Measurements from ENCODE around the gene CLEC12A.
"Not testable (repeated sequence)": the region's sequence is repeated elsewhere in the genome, so short reads cannot be mapped to it uniquely, and the experiment has no call there.

CLEC12A gene

GRCh38 chr12:9961106-9961505, 10.1 kb upstream of the CLEC12A start:
- no peaks in the 10 kb centered on the region for H3K27me3 ChIP-seq (ENCODE audit: control insufficient read depth, insufficient read depth, low read length, poor library complexity, severe bottlenecking)
- no peak overlapping the region for H3K4me3 ChIP-seq (ENCODE audit: insufficient read depth, low read depth, low read length)
- WGBS, 2 experiments, result 91 to 98% methylated on average over 3 of the region's 3 CpGs
- no peak overlapping the region for H3K27ac ChIP-seq (ENCODE audit: insufficient read depth, low read depth, low read length, poor library complexity, severe bottlenecking)
- H3K9me3 ChIP-seq (ENCODE audit: control insufficient read depth, low read length), result no peaks in the 10 kb centered on the region
- no peaks in the 10 kb centered on the region for H3K4me1 ChIP-seq (ENCODE audit: control insufficient read depth, insufficient read depth, low read length)
- no peaks in the 10 kb centered on the region for H3K36me3 ChIP-seq (ENCODE audit: control insufficient read depth, insufficient read depth, low read length)

DNA sequence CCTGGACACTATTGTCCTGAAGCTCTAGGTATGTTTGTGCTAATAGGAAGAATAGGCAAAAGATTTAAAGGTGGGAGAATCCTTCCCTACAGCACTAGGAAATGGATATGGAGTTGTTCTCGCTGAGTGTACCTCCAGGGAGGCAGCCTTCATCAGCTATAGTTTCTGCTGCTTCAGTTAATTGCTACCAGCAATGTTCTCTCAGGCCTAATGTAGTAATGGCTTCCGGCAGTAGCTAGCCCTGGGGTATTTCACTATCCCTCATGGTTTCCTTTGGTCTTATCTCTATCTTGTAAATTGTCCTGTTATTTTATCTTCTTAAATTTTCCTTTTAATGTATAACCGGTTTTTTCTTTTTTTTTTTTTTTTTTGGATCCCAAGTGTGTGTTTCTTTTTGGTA, 9.3 kb upstream of the CLEC12A start:
- Histone ChIP-seq H3K9me3 (ENCODE audit: control insufficient read depth, low read length) (no peaks in the 10 kb centered on the region), H3K27ac (ENCODE audit: insufficient read depth, low read depth, low read length, poor library complexity, severe bottlenecking) (no peak overlapping the region), H3K4me1 (ENCODE audit: control insufficient read depth, insufficient read depth, low read length) (no peaks in the 10 kb centered on the region), H3K27me3 (ENCODE audit: control insufficient read depth, insufficient read depth, low read length, poor library complexity, severe bottlenecking) (no peaks in the 10 kb centered on the region), H3K4me3 (ENCODE audit: insufficient read depth, low read depth, low read length) (no peak overlapping the region), H3K36me3 (ENCODE audit: control insufficient read depth, insufficient read depth, low read length) (no peaks in the 10 kb centered on the region)
- WGBS, 2 experiments, result 92 to 98% methylated on average over 2 to 3 of the region's 3 CpGs

- WGBS, 2 experiments, result 100% methylated on average over 2 of the region's 2 CpGs; no CpG with 5 or more reads in 1 of the 2 experiments
- Histone ChIP-seq H3K4me3 (ENCODE audit: insufficient read depth, low read depth, low read length) (no peak overlapping the region), H3K27me3 (ENCODE audit: control insufficient read depth, insufficient read depth, low read length, poor library complexity, severe bottlenecking) (no peaks in the 10 kb centered on the region), H3K9me3 (ENCODE audit: control insufficient read depth, low read length) (no peaks in the 10 kb centered on the region), H3K27ac (ENCODE audit: insufficient read depth, low read depth, low read length, poor library complexity, severe bottlenecking) (no peak overlapping the region), H3K36me3 (ENCODE audit: control insufficient read depth, insufficient read depth, low read length) (no peaks in the 10 kb centered on the region), H3K4me1 (ENCODE audit: control insufficient read depth, insufficient read depth, low read length) (no peaks in the 10 kb centered on the region)
These were observed 1.5 kb upstream of the CLEC12A start for GRCh38 chr12:9969673-9970072.

DNA sequence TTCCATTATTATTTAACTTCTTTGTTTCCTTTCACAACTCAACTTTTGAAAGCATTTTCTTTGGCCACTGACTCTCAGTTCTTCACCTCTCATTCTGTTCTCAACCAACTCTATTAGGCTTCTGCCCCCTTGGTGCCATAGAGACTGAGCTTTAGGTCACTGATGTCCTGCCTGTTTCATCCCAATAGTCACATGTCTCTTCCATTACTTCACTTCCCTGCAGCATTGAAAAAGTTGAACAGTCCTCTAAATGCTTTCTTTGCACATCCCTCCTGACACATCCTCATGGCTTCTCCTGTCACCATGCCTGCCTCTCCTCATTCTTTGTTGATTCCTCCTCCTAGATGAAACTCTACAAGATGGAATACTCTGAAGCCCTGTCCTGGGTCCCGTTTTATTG, 2.7 kb downstream of the CLEC12A start:
- Histone ChIP-seq H3K27ac (ENCODE audit: insufficient read depth, low read depth, low read length, poor library complexity, severe bottlenecking) (no peak overlapping the region), H3K36me3 (ENCODE audit: control insufficient read depth, insufficient read depth, low read length) (no peaks in the 10 kb centered on the region), H3K9me3 (ENCODE audit: control insufficient read depth, low read length) (no peaks in the 10 kb centered on the region), H3K4me1 (ENCODE audit: control insufficient read depth, insufficient read depth, low read length) (no peaks in the 10 kb centered on the region), H3K4me3 (ENCODE audit: insufficient read depth, low read depth, low read length) (no peak overlapping the region), H3K27me3 (ENCODE audit: control insufficient read depth, insufficient read depth, low read length, poor library complexity, severe bottlenecking) (no peaks in the 10 kb centered on the region)
- WGBS, 2 experiments, result 92 to 95% methylated on average over 1 of the region's 1 CpG

GRCh38 chr12:9974731-9975130, 3.5 kb downstream of the CLEC12A start:
- not testable (repeated sequence) for H3K27me3 ChIP-seq (ENCODE audit: control insufficient read depth, insufficient read depth, low read length, poor library complexity, severe bottlenecking); H3K4me3 ChIP-seq (ENCODE audit: insufficient read depth, low read depth, low read length); H3K9me3 ChIP-seq (ENCODE audit: control insufficient read depth, low read length); H3K36me3 ChIP-seq (ENCODE audit: control insufficient read depth, insufficient read depth, low read length); H3K4me1 ChIP-seq (ENCODE audit: control insufficient read depth, insufficient read depth, low read length); H3K27ac ChIP-seq (ENCODE audit: insufficient read depth, low read depth, low read length, poor library complexity, severe bottlenecking)
- WGBS, 2 experiments, result 87 to 94% methylated on average over 2 of the region's 2 CpGs

DNA sequence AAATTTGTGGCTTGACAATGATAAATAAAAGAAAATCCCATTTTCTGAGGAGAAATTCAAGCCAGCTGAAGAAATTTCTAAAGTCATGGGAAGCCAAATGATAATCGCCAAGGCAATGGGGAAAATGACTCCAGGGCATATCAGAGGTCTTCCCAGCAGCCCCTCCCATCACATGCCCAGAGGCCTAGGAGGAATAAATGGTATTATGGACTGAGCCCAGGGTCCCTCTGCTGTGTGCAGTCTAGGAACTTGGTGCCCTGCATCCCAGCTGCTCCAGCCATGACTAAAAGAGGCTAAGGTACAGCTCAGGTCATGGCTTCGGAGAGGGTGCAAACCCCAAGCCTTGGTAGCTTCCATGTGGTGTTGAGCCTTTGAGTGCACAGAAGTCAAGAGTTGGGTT, 4.4 kb downstream of the CLEC12A start:
- WGBS, 2 experiments, result 93 to 94% methylated on average over 2 of the region's 2 CpGs
- no peaks in the 10 kb centered on the region for H3K27me3 ChIP-seq (ENCODE audit: control insufficient read depth, insufficient read depth, low read length, poor library complexity, severe bottlenecking)
- H3K36me3 ChIP-seq (ENCODE audit: control insufficient read depth, insufficient read depth, low read length), result no peaks in the 10 kb centered on the region
- H3K4me1 ChIP-seq (ENCODE audit: control insufficient read depth, insufficient read depth, low read length), result no peaks in the 10 kb centered on the region
- H3K4me3 ChIP-seq (ENCODE audit: insufficient read depth, low read depth, low read length), result no peak overlapping the region
- H3K27ac ChIP-seq (ENCODE audit: insufficient read depth, low read depth, low read length, poor library complexity, severe bottlenecking), result no peak overlapping the region
- H3K9me3 ChIP-seq (ENCODE audit: control insufficient read depth, low read length), result no peaks in the 10 kb centered on the region

- not testable (repeated sequence) for H3K36me3 ChIP-seq (ENCODE audit: control insufficient read depth, insufficient read depth, low read length); H3K27me3 ChIP-seq (ENCODE audit: control insufficient read depth, insufficient read depth, low read length, poor library complexity, severe bottlenecking); H3K4me1 ChIP-seq (ENCODE audit: control insufficient read depth, insufficient read depth, low read length); H3K9me3 ChIP-seq (ENCODE audit: control insufficient read depth, low read length); H3K27ac ChIP-seq (ENCODE audit: insufficient read depth, low read depth, low read length, poor library complexity, severe bottlenecking); H3K4me3 ChIP-seq (ENCODE audit: insufficient read depth, low read depth, low read length)
- 73 to 91% methylated on average over 3 to 5 of the region's 5 CpGs for WGBS, 2 experiments
These were observed 5.4 kb downstream of the CLEC12A start for GRCh38 chr12:9976626-9977025.

DNA sequence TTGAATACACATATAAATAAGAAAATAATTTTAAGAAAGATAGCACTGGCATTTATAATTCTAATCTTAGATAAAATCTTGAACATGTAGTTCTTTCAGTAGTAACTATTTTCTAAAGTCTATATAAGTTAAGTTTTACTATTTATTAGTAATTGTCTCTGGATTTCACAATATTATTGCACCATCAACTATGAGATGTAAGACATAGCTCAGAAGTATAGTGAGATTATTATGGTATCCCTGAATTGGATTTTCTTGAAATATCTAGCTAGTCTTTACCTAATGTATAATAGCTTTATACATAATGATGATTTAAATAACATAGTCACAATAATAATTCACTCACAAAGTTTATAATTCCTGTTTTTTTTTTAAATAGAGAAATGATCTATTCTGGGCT, 6.7 kb downstream of the CLEC12A start:
- no peaks in the 10 kb centered on the region for H3K4me1 ChIP-seq (ENCODE audit: control insufficient read depth, insufficient read depth, low read length)

DNA sequence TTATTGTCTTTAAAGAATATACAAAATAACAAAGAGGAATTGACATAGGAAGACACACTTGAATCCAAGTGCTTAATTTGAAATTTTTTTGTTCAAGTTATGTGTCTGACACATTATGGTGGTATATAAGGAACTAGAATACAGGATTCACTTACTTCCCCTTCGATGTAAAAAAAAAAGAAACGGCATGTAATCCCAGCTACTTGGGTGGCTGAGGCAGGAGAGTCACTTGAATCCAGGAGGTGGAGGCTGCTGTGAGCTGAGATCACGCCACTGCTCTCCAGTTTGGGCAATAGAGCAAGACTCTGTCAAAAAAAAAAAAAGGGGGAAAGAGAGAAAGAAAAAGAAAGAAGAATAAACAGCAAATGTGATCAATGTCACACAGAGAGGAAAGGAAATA, 8.9 kb downstream of the CLEC12A start:
- H3K27ac ChIP-seq (ENCODE audit: insufficient read depth, low read depth, low read length, poor library complexity, severe bottlenecking), result no peak overlapping the region
- no peaks in the 10 kb centered on the region for H3K9me3 ChIP-seq (ENCODE audit: control insufficient read depth, low read length)
- WGBS, 2 experiments, result 89 to 95% methylated on average over 3 of the region's 3 CpGs
- H3K4me3 ChIP-seq (ENCODE audit: insufficient read depth, low read depth, low read length), result no peak overlapping the region
- no peaks in the 10 kb centered on the region for H3K27me3 ChIP-seq (ENCODE audit: control insufficient read depth, insufficient read depth, low read length, poor library complexity, severe bottlenecking)
- H3K36me3 ChIP-seq (ENCODE audit: control insufficient read depth, insufficient read depth, low read length), result no peaks in the 10 kb centered on the region
- no peaks in the 10 kb centered on the region for H3K4me1 ChIP-seq (ENCODE audit: control insufficient read depth, insufficient read depth, low read length)

More for the DNA sequence above, 6.7 kb downstream of the CLEC12A start:
- no peaks in the 10 kb centered on the region for H3K9me3 ChIP-seq (ENCODE audit: control insufficient read depth, low read length)
- H3K27ac ChIP-seq (ENCODE audit: insufficient read depth, low read depth, low read length, poor library complexity, severe bottlenecking), result no peak overlapping the region
- no peaks in the 10 kb centered on the region for H3K36me3 ChIP-seq (ENCODE audit: control insufficient read depth, insufficient read depth, low read length)
- H3K27me3 ChIP-seq (ENCODE audit: control insufficient read depth, insufficient read depth, low read length, poor library complexity, severe bottlenecking), result no peaks in the 10 kb centered on the region
- no peak overlapping the region for H3K4me3 ChIP-seq (ENCODE audit: insufficient read depth, low read depth, low read length)

DNA sequence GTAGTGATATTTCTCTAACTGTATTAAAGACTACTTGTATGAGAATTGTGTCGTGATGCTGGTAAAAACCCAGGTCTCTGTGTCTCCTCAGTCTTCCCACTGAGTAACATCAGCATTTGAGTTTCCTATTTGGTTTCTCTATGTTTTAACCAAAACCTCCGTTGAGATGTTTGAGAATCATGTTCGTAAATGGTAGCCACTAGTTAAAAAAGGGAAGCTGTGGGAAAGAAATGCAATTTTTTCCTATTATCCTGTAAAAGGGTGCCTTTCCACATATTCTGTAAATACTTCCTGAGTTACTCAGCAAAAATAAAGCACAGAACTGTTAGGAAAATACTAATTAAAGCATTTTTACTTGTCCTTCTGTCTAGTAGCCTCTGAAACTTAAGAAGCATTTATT, 20.7 kb downstream of the CLEC12A start:
- H3K36me3 ChIP-seq (ENCODE audit: control insufficient read depth, insufficient read depth, low read length), result no peaks in the 10 kb centered on the region
- H3K4me3 ChIP-seq (ENCODE audit: insufficient read depth, low read depth, low read length), result no peak overlapping the region
- H3K27ac ChIP-seq (ENCODE audit: insufficient read depth, low read depth, low read length, poor library complexity, severe bottlenecking), result no peak overlapping the region
- H3K4me1 ChIP-seq (ENCODE audit: control insufficient read depth, insufficient read depth, low read length), result no peaks in the 10 kb centered on the region
- H3K27me3 ChIP-seq (ENCODE audit: control insufficient read depth, insufficient read depth, low read length, poor library complexity, severe bottlenecking), result no peaks in the 10 kb centered on the region
- no peaks in the 10 kb centered on the region for H3K9me3 ChIP-seq (ENCODE audit: control insufficient read depth, low read length)
- WGBS, 2 experiments, result 79 to 96% methylated on average over 3 of the region's 3 CpGs

DNA sequence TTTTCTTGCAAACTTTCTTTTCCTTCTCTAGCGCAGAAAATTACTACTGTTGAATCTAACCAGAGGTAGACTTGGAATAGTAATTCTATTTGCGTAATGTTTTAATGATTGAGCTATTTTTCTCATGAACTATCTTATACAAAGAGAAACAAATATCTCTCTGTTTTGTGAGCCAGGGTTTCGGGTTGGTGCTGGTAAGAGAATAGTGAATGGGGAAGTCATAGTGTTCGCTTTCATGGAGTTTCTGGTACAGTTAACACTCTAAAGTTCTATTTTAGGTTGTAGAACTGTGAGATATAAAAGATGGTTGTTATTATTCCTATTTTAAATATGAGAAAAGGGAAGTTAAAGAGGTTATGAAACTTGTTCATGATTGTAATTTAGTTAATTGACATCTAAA, 21.1 kb downstream of the CLEC12A start:
- Histone ChIP-seq H3K36me3 (ENCODE audit: control insufficient read depth, insufficient read depth, low read length) (no peaks in the 10 kb centered on the region), H3K4me3 (ENCODE audit: insufficient read depth, low read depth, low read length) (no peak overlapping the region), H3K9me3 (ENCODE audit: control insufficient read depth, low read length) (no peaks in the 10 kb centered on the region), H3K4me1 (ENCODE audit: control insufficient read depth, insufficient read depth, low read length) (no peaks in the 10 kb centered on the region), H3K27ac (ENCODE audit: insufficient read depth, low read depth, low read length, poor library complexity, severe bottlenecking) (no peak overlapping the region), H3K27me3 (ENCODE audit: control insufficient read depth, insufficient read depth, low read length, poor library complexity, severe bottlenecking) (no peaks in the 10 kb centered on the region)
- WGBS, 2 experiments, result 94 to 97% methylated on average over 2 to 3 of the region's 4 CpGs

Measured in ectodermal cell (in vitro differentiated cells).